ENCODE measurements around the gene SOCS7. TPM values are rescaled to one million over a fixed set of nuclear protein-coding genes. Genes with fewer than 3 reads are reported as not detected.

SOCS7 gene
- total RNA-seq, 4 donors from 2014 or later = 5.9 to 21.8 (median 15.0) TPM

- Histone ChIP-seq H3K27ac (no peak overlapping the region), H3K9me3 (no peaks in the 10 kb centered on the region), H3K4me1 (peaks cover 0 to 4% (median 0%) of the 10 kb centered on the region in 3 donors), H3K36me3 (peaks cover 0 to 45% (median 12%) of the 10 kb centered on the region in 3 donors), H3K27me3 (no peaks in the 10 kb centered on the region), H3K4me3 (no peak overlapping the region)
- WGBS, 2 donors = 55 to 66% methylated on average over 3 to 4 of the region's 4 CpGs
- TF ChIP-seq POLR2A (IDR thresholded peaks at IDR 0.05) (no peak), CTCF (IDR thresholded peaks at IDR 0.05) (no peak)
- no peak for DNase-seq
- intact Hi-C loops (cut with DNase I) = no loop called here
These were observed 51.8 kb downstream of the SOCS7 start for GRCh38 chr17:38403491-38403890.

GRCh38 chr17:38404174-38404943 is 52.7 kb downstream of the SOCS7 start:
- Histone ChIP-seq H3K27ac (no peak overlapping the region), H3K4me1 (peaks cover 0 to 4% (median 0%) of the 10 kb centered on the region in 3 donors), H3K9me3 (no peaks in the 10 kb centered on the region), H3K4me3 (no peak overlapping the region), H3K36me3 (peaks cover 0 to 36% (median 12%) of the 10 kb centered on the region in 3 donors), H3K27me3 (no peaks in the 10 kb centered on the region)
- no peak for DNase-seq
- WGBS, 2 donors = 73 to 80% methylated on average over 11 to 14 of the region's 16 CpGs
- intact Hi-C loops (cut with DNase I) = no loop called here
- no peak for TF ChIP-seq POLR2A (IDR thresholded peaks at IDR 0.05)
- TF ChIP-seq CTCF (IDR thresholded peaks at IDR 0.05) = no peak

- WGBS, 2 donors = 82% methylated on average over 4 of the region's 4 CpGs
- intact Hi-C loops (cut with DNase I) = no loop called here
- no peaks in the 10 kb centered on the region for H3K27me3 ChIP-seq
These were observed 54.0 kb downstream of the SOCS7 start for GRCh38 chr17:38405654-38406053.

GRCh38 chr17:38410201-38410600 is 58.6 kb downstream of the SOCS7 start:
- no peak for TF ChIP-seq CTCF (IDR thresholded peaks at IDR 0.05)
- TF ChIP-seq POLR2A (IDR thresholded peaks at IDR 0.05) = no peak
- Histone ChIP-seq H3K36me3 (no peaks in the 10 kb centered on the region), H3K4me3 (no peak overlapping the region), H3K4me1 (peaks cover 7 to 9% (median 8%) of the 10 kb centered on the region in 3 donors), H3K27ac (no peak overlapping the region), H3K9me3 (no peaks in the 10 kb centered on the region), H3K27me3 (peaks cover 0 to 10% (median 0%) of the 10 kb centered on the region in 4 donors)
- 64 to 83% methylated on average over 1 of the region's 1 CpG for WGBS, 2 donors
- DNase-seq = no peak
- intact Hi-C loops (cut with DNase I) = no loop called here

More at GRCh38 chr17:38405654-38406053, 54.0 kb downstream of the SOCS7 start:
- H3K4me3 ChIP-seq = no peak overlapping the region
- no peak for DNase-seq
- no peak overlapping the region for H3K27ac ChIP-seq
- no peaks in the 10 kb centered on the region for H3K9me3 ChIP-seq
- peaks cover 0 to 4% (median 0%) of the 10 kb centered on the region in 3 donors for H3K4me1 ChIP-seq
- TF ChIP-seq CTCF (IDR thresholded peaks at IDR 0.05) (no peak), POLR2A (IDR thresholded peaks at IDR 0.05) (no peak)
- peaks cover 0 to 23% (median 5%) of the 10 kb centered on the region in 3 donors for H3K36me3 ChIP-seq
